OCI-LY3 (cell line): ENCODE results near the gene CCDC112.

Experiments
- CTCF ChIP-seq: fragments of 200-600, 300-600 bp; sonication (generic); IDR thresholded peaks from 2 replicates; pipeline ENCODE4 v1.5.1; 2014; ENCODE audit warnings: antibody characterized with exemption, low read length, low read depth
- EZH2phosphoT487 ChIP-seq: fragments of 200-600 bp; shearing (Covaris generic); IDR thresholded peaks from 2 replicates; pipeline ENCODE4 v1.6.1; 2018; ENCODE audit warnings: antibody characterized with exemption, mixed run types, low read depth

GRCh38 chr5:115336201-115336720 is 39.8 kb upstream of the CCDC112 start:
- TF ChIP-seq CTCF = no peak
- no peak for TF ChIP-seq EZH2phosphoT487
